HepG2 (cell line): ENCODE results near the gene PEMT. TPM values are rescaled to one million over a fixed set of nuclear protein-coding genes. Genes with fewer than 3 reads are reported as not detected.

Experiments used
- FOXP4 ChIP-seq: sonication (generic); formaldehyde crosslinking; IDR thresholded peaks from 2 replicates; pipeline ENCODE4 v1.4.0; 2020; ENCODE audit warnings: missing genetic modification reagents
- KLF15 ChIP-seq: sonication (generic); formaldehyde crosslinking; IDR thresholded peaks from 2 replicates; pipeline ENCODE4 v1.8.1; 2023; ENCODE audit warnings: borderline replicate concordance, mild to moderate bottlenecking, inconsistent platforms, missing genetic modification reagents, mixed read lengths
- NCOA5 ChIP-seq: sonication (generic); formaldehyde crosslinking; IDR thresholded peaks from 2 replicates; pipeline ENCODE4 v1.4.0; 2020; ENCODE audit warnings: missing genetic modification reagents
- NRL ChIP-seq: sonication (generic); formaldehyde crosslinking; IDR thresholded peaks from 2 replicates; pipeline ENCODE4 v1.5.0; 2020; ENCODE audit warnings: missing genetic modification reagents, mild to moderate bottlenecking, moderate library complexity, borderline replicate concordance
- POLR2A ChIP-seq, 2 experiments: IDR thresholded peaks; 2 replicates each; pipeline ENCODE4 v1.6.1; 2011; ENCODE audit warnings: low read depth in 2 of 2, low read length in 2 of 2, mild to moderate bottlenecking in 1 of 2, moderate library complexity in 1 of 2; ENCODE audit not compliant: insufficient read depth in 1 of 2
- PRPF4 ChIP-seq: fragments of 200-400 bp; formaldehyde crosslinking; IDR thresholded peaks from 2 replicates; pipeline ENCODE4 v1.6.1; 2016; ENCODE audit warnings: low read length, low read depth; ENCODE audit not compliant: poor library complexity, severe bottlenecking
- RAD21 ChIP-seq: fragments of 450-650 bp; formaldehyde crosslinking; IDR thresholded peaks from 2 replicates; pipeline ENCODE4 v1.5.0; 2020; ENCODE audit warnings: mild to moderate bottlenecking
- RCOR2 ChIP-seq: IDR thresholded peaks from 2 replicates; pipeline ENCODE4 v1.6.1; 2016; ENCODE audit warnings: missing biosample characterization, missing genetic modification reagents
- RORA ChIP-seq: sonication (generic); formaldehyde crosslinking; IDR thresholded peaks from 2 replicates; pipeline ENCODE4 v1.5.0; 2020; ENCODE audit warnings: mild to moderate bottlenecking, missing genetic modification reagents, moderate library complexity
- TBX3 ChIP-seq: fragments of 450-650 bp; IDR thresholded peaks from 2 replicates; pipeline ENCODE4 v1.6.1; 2017; ENCODE audit warnings: antibody characterized with exemption, mild to moderate bottlenecking, inconsistent platforms, borderline replicate concordance
- ZNF251 ChIP-seq: sonication (generic); formaldehyde crosslinking; IDR thresholded peaks from 2 replicates; pipeline ENCODE4 v1.9.0; 2021; ENCODE audit warnings: mild to moderate bottlenecking, missing genetic modification reagents
- ZNF253 ChIP-seq: sonication (generic); formaldehyde crosslinking; IDR thresholded peaks from 2 replicates; pipeline ENCODE4 v1.8.0; 2022; ENCODE audit warnings: mild to moderate bottlenecking, missing genetic modification reagents, borderline replicate concordance
- ZNF296 ChIP-seq: sonication (generic); formaldehyde crosslinking; conservative IDR thresholded peaks from 2 replicates; pipeline ENCODE4 v1.5.0; 2020; ENCODE audit warnings: mild to moderate bottlenecking, missing genetic modification reagents
- ZNF567 ChIP-seq: sonication (generic); formaldehyde crosslinking; IDR thresholded peaks from 2 replicates; pipeline ENCODE4 v1.8.1; 2023; ENCODE audit warnings: mild to moderate bottlenecking, missing genetic modification reagents, borderline replicate concordance
- polyA plus RNA-seq, 8 experiments: library from polyadenylated mRNA; depleted of rRNA in 3 of 8; stranded (reverse) in 7 of 8; unstranded in 1 of 8; fragments of >200 nt; fragmentation: Illumina TruSeq in 4 of 8; extraction: Trizol in 4 of 8; gene quantifications; 2 replicates each; pipeline versions ENCODE4 v1.2.1 to v1.2.3, GENCODE V29; 2011 to 2016; ENCODE audit warnings: low read depth in 4 of 8, missing spikeins in 1 of 8, mixed read lengths in 1 of 8; ENCODE audit not compliant: insufficient read depth in 1 of 8
- total RNA-seq, 5 experiments: library from RNA; depleted of rRNA; stranded (reverse); fragments of >200 nt; fragmentation: Illumina TruSeq; extraction: Trizol; gene quantifications; 2 replicates each; pipeline ENCODE4 v1.2.3, GENCODE V29; 2016; ENCODE audit warnings: low read depth in 1 of 5
- TF ChIP-seq, protein P1 (sequence below): IDR thresholded peaks from 2 replicates; pipeline ENCODE4 v1.6.1; 2016; ENCODE audit warnings: control low read depth
- TF ChIP-seq, protein P2 (sequence below): sonication (generic); formaldehyde crosslinking; IDR thresholded peaks from 2 replicates; pipeline ENCODE4 v1.5.0; 2020; ENCODE audit warnings: missing genetic modification reagents
- TF ChIP-seq, protein P3 (sequence below): sonication (generic); formaldehyde crosslinking; IDR thresholded peaks from 2 replicates; pipeline ENCODE4 v1.8.1; 2022; ENCODE audit warnings: low read depth, mild to moderate bottlenecking, missing genetic modification reagents
- TF ChIP-seq, protein P4 (sequence below): IDR thresholded peaks from 2 replicates; pipeline ENCODE4 v1.6.1; 2016; ENCODE audit warnings: missing genetic modification reagents, missing compliant biosample characterization
- TF ChIP-seq, protein P5 (sequence below): IDR thresholded peaks from 2 replicates; pipeline ENCODE4 v1.6.1; 2016; ENCODE audit warnings: low read depth, control low read depth

Gene PEMT
- total and polyA plus RNA-seq, 2 of the 13 experiments (the other 11 are each of a cell fraction or from before 2014, with no cell fraction given), result 31.7 to 43.6 TPM

DNA sequence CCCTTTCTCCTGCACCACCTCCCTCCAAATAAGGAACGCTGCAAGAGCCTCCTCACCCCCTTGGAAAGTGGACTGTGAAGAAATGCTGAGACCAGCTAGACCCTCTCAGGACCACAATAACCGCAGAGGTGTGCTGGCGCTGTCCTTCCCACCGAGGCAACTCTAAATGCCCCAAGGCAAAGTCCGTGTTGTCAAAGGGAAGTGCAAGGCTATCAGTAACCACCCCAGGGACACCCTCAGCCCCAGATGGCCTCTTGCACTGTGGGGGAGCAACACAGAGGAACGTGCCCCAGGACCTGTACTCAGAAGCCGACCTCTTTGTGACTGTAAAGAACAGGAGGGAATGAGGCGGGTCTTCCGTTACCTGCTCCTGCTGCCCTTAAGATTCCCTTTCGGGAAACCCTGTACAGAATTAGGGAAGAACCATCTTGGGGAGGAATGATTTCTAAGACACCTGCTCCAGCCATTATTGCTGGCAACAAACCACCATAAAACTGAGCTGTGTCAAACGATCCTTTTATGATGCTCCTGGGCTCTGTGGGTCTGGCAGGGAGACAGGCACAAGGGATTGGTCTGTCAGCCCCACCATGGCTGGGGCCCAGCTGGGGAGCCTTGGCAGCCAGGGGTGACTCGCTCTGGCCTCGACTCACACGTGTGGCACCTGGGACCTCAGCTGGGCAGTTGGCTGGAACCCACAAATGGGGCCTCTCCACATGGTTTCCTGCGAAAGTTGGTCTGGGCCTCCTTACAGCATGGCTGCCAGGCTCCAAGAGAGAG lies 129.3 kb downstream of the PEMT start (continued):
- peak; percentile 87 for TF ChIP-seq FOXP4 (CRISPR knock-in tag)
- no peak for TF ChIP-seq ZNF251 (CRISPR knock-in tag)
- TF ChIP-seq, protein P1, sequence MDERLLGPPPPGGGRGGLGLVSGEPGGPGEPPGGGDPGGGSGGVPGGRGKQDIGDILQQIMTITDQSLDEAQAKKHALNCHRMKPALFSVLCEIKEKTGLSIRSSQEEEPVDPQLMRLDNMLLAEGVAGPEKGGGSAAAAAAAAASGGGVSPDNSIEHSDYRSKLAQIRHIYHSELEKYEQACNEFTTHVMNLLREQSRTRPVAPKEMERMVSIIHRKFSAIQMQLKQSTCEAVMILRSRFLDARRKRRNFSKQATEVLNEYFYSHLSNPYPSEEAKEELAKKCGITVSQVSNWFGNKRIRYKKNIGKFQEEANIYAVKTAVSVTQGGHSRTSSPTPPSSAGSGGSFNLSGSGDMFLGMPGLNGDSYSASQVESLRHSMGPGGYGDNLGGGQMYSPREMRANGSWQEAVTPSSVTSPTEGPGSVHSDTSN (CRISPR knock-in tag), result no peak
- no peak for TF ChIP-seq TBX3
- TF ChIP-seq ZNF567 (CRISPR knock-in tag), result no peak
- peak in 1 of 2 experiments; percentile 52; a peak in 2 of 4 replicates for TF ChIP-seq POLR2A (IDR thresholded peaks at IDR 0.05; ENCODE audit: insufficient read depth in 1 of 2, low read depth in 2 of 2, low read length in 2 of 2)
- TF ChIP-seq, protein P2, sequence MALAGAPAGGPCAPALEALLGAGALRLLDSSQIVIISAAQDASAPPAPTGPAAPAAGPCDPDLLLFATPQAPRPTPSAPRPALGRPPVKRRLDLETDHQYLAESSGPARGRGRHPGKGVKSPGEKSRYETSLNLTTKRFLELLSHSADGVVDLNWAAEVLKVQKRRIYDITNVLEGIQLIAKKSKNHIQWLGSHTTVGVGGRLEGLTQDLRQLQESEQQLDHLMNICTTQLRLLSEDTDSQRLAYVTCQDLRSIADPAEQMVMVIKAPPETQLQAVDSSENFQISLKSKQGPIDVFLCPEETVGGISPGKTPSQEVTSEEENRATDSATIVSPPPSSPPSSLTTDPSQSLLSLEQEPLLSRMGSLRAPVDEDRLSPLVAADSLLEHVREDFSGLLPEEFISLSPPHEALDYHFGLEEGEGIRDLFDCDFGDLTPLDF (CRISPR knock-in tag), result no peak
- peak; percentile 74; the same call in 1 of the 2 replicates for TF ChIP-seq RCOR2 (CRISPR knock-in tag)
- TF ChIP-seq KLF15 (CRISPR knock-in tag), result no peak
- no peak for TF ChIP-seq RAD21 (CRISPR knock-in tag)
- TF ChIP-seq, protein P3, sequence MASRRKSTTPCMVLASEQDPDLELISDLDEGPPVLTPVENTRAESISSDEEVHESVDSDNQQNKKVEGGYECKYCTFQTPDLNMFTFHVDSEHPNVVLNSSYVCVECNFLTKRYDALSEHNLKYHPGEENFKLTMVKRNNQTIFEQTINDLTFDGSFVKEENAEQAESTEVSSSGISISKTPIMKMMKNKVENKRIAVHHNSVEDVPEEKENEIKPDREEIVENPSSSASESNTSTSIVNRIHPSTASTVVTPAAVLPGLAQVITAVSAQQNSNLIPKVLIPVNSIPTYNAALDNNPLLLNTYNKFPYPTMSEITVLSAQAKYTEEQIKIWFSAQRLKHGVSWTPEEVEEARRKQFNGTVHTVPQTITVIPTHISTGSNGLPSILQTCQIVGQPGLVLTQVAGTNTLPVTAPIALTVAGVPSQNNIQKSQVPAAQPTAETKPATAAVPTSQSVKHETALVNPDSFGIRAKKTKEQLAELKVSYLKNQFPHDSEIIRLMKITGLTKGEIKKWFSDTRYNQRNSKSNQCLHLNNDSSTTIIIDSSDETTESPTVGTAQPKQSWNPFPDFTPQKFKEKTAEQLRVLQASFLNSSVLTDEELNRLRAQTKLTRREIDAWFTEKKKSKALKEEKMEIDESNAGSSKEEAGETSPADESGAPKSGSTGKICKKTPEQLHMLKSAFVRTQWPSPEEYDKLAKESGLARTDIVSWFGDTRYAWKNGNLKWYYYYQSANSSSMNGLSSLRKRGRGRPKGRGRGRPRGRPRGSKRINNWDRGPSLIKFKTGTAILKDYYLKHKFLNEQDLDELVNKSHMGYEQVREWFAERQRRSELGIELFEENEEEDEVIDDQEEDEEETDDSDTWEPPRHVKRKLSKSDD, result no peak
- 0 out of 2 replicates have a peak, but pooled peaks have one; percentile 47 for TF ChIP-seq NRL (CRISPR knock-in tag)
- no peak for TF ChIP-seq ZNF253
- TF ChIP-seq RORA (CRISPR knock-in tag), result no peak
- TF ChIP-seq ZNF296 (CRISPR knock-in tag), result no peak
- TF ChIP-seq NCOA5 (CRISPR knock-in tag), result no peak
- TF ChIP-seq, protein P4, sequence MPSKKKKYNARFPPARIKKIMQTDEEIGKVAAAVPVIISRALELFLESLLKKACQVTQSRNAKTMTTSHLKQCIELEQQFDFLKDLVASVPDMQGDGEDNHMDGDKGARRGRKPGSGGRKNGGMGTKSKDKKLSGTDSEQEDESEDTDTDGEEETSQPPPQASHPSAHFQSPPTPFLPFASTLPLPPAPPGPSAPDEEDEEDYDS, result peak; percentile 58; the same call in 1 of the 2 replicates
- TF ChIP-seq PRPF4, result no peak
- TF ChIP-seq, protein P5, sequence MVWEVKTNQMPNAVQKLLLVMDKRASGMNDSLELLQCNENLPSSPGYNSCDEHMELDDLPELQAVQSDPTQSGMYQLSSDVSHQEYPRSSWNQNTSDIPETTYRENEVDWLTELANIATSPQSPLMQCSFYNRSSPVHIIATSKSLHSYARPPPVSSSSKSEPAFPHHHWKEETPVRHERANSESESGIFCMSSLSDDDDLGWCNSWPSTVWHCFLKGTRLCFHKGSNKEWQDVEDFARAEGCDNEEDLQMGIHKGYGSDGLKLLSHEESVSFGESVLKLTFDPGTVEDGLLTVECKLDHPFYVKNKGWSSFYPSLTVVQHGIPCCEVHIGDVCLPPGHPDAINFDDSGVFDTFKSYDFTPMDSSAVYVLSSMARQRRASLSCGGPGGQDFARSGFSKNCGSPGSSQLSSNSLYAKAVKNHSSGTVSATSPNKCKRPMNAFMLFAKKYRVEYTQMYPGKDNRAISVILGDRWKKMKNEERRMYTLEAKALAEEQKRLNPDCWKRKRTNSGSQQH (CRISPR knock-in tag), result no peak
